ENCODE measurements around the gene ROMO1.
"Not testable (repeated sequence)": the region's sequence is repeated elsewhere in the genome, so short reads cannot be mapped to it uniquely, and the experiment has no call there.

ROMO1 gene

GRCh38 chr20:35742741-35743523, 43.7 kb downstream of the ROMO1 start:
- Histone ChIP-seq H3K9me3 (ENCODE audit: control insufficient read depth, insufficient read depth, low read length) (no peaks in the 10 kb centered on the region), H3K36me3 (ENCODE audit: control insufficient read depth, low read length) (peaks cover 46% of the 10 kb centered on the region), H3K79me2 (ENCODE audit: control insufficient read depth, low read length) (peaks cover 55% of the 10 kb centered on the region), H3K27me3 (ENCODE audit: control insufficient read depth, low read length) (no peaks in the 10 kb centered on the region), H3K27ac (ENCODE audit: low read depth, low read length) (peak overlapping the region; percentile 97), H3K4me3 (ENCODE audit: low read length) (peak overlapping the region; percentile 90), H3K9me2 (replicated peaks; ENCODE audit: control insufficient read depth, low read length) (no peaks in the 10 kb centered on the region), H3F3A (ENCODE audit: control insufficient read depth, insufficient read depth) (peaks cover 23% of the 10 kb centered on the region), H4K20me1 (ENCODE audit: control insufficient read depth, insufficient read depth, low read depth, low read length) (peaks cover 23% of the 10 kb centered on the region), H3K4me2 (ENCODE audit: low read length) (peak overlapping the region; percentile 73), H3K4me1 (ENCODE audit: control insufficient read depth, low read length) (peaks cover 49% of the 10 kb centered on the region)
- TF ChIP-seq CTCF (IDR thresholded peaks at IDR 0.05; ENCODE audit: low read depth, low read length, poor library complexity, severe bottlenecking) = peak; percentile 4
- TF ChIP-seq EZH2phosphoT487 (IDR thresholded peaks at IDR 0.05; ENCODE audit: borderline replicate concordance, low read length) = no peak

GRCh38 chr20:35743693-35744491, 44.7 kb downstream of the ROMO1 start:
- Histone ChIP-seq H3K9me2 (replicated peaks; ENCODE audit: control insufficient read depth, low read length) (no peaks in the 10 kb centered on the region), H3K79me2 (ENCODE audit: control insufficient read depth, low read length) (peaks cover 45% of the 10 kb centered on the region), H3K27ac (ENCODE audit: low read depth, low read length) (peak overlapping the region; percentile 97), H3K4me1 (ENCODE audit: control insufficient read depth, low read length) (peaks cover 39% of the 10 kb centered on the region), H3K4me2 (ENCODE audit: low read length) (peak overlapping the region; percentile 73), H4K20me1 (ENCODE audit: control insufficient read depth, insufficient read depth, low read depth, low read length) (peaks cover 14% of the 10 kb centered on the region), H3F3A (ENCODE audit: control insufficient read depth, insufficient read depth) (peaks cover 23% of the 10 kb centered on the region), H3K4me3 (ENCODE audit: low read length) (peak overlapping the region; percentile 90), H3K27me3 (ENCODE audit: control insufficient read depth, low read length) (no peaks in the 10 kb centered on the region), H3K36me3 (ENCODE audit: control insufficient read depth, low read length) (peaks cover 37% of the 10 kb centered on the region), H3K9me3 (ENCODE audit: control insufficient read depth, insufficient read depth, low read length) (no peaks in the 10 kb centered on the region)
- TF ChIP-seq CTCF (IDR thresholded peaks at IDR 0.05; ENCODE audit: low read depth, low read length, poor library complexity, severe bottlenecking) (no peak), EZH2phosphoT487 (IDR thresholded peaks at IDR 0.05; ENCODE audit: borderline replicate concordance, low read length) (no peak)

GRCh38 chr20:35744492-35744841, 45.3 kb downstream of the ROMO1 start:
- Histone ChIP-seq H3K4me1 (ENCODE audit: control insufficient read depth, low read length) (peaks cover 35% of the 10 kb centered on the region), H3K36me3 (ENCODE audit: control insufficient read depth, low read length) (peaks cover 31% of the 10 kb centered on the region), H3K4me3 (ENCODE audit: low read length) (peak overlapping the region; percentile 90; the same call in 1 of the 2 replicates), H3K27ac (ENCODE audit: low read depth, low read length) (peak overlapping the region; percentile 97; the same call in 1 of the 2 replicates), H3K79me2 (ENCODE audit: control insufficient read depth, low read length) (peaks cover 39% of the 10 kb centered on the region), H3F3A (ENCODE audit: control insufficient read depth, insufficient read depth) (peaks cover 23% of the 10 kb centered on the region), H4K20me1 (ENCODE audit: control insufficient read depth, insufficient read depth, low read depth, low read length) (peaks cover 11% of the 10 kb centered on the region), H3K4me2 (ENCODE audit: low read length) (peak overlapping the region; percentile 73)
- not testable (repeated sequence) for H3K9me3 ChIP-seq (ENCODE audit: control insufficient read depth, insufficient read depth, low read length); H3K27me3 ChIP-seq (ENCODE audit: control insufficient read depth, low read length); H3K9me2 ChIP-seq (replicated peaks; ENCODE audit: control insufficient read depth, low read length)
